Activated CD4-positive, alpha-beta T cell treated with anti-CD3 and anti-CD28 coated beads for 24 hours (primary cell): Measurements from ENCODE around the gene PRSS8.
"Not testable (repeated sequence)": the region's sequence is repeated elsewhere in the genome, so short reads cannot be mapped to it uniquely, and the experiment has no call there.

Experiments used
- DNase-seq, 2 donors: peaks; one replicate each; pipeline ENCODE4 v3.0.0-alpha.2; 2020; ENCODE audit warnings: low read depth in 2 of 2

The PRSS8 gene

GRCh38 chr16:31144418-31144817 is 8.9 kb upstream of the PRSS8 start:
- not testable (repeated sequence) for DNase-seq

GRCh38 chr16:31143694-31144148 is 8.2 kb upstream of the PRSS8 start:
- no peak for DNase-seq

GRCh38 chr16:31143011-31143693 is 7.6 kb upstream of the PRSS8 start:
- DNase-seq: no peak

- DNase-seq: peak; percentile 97 to 98
Observed at GRCh38 chr16:31142109-31143010, 6.8 kb upstream of the PRSS8 start.

- DNase-seq: no peak
Observed at GRCh38 chr16:31141489-31142108, 6.1 kb upstream of the PRSS8 start.

GRCh38 chr16:31141071-31141469 is 5.5 kb upstream of the PRSS8 start:
- DNase-seq: not testable (repeated sequence)

GRCh38 chr16:31138621-31139578 is 3.4 kb upstream of the PRSS8 start:
- DNase-seq: no peak

- DNase-seq: not testable (repeated sequence)
Observed at GRCh38 chr16:31136822-31137499, 1.4 kb upstream of the PRSS8 start.

- DNase-seq: no peak
Observed at GRCh38 chr16:31136287-31136662, 748 bp upstream of the PRSS8 start.

GRCh38 chr16:31134625-31135534 is 647 bp downstream of the PRSS8 start:
- DNase-seq: no peak

- DNase-seq: no peak
Observed at GRCh38 chr16:31134091-31134571, 1.4 kb downstream of the PRSS8 start.

GRCh38 chr16:31133046-31133501 is 2.5 kb downstream of the PRSS8 start:
- no peak for DNase-seq

GRCh38 chr16:31132303-31132979 is 3.1 kb downstream of the PRSS8 start:
- DNase-seq: no peak

- no peak for DNase-seq
Observed at GRCh38 chr16:31131841-31132271, 3.7 kb downstream of the PRSS8 start.

- no peak for DNase-seq
Observed at GRCh38 chr16:31131416-31131815, 4.1 kb downstream of the PRSS8 start.

- no peak for DNase-seq
Observed at GRCh38 chr16:31130899-31131298, 4.6 kb downstream of the PRSS8 start.

- DNase-seq: no peak
Observed at GRCh38 chr16:31130336-31130891, 5.1 kb downstream of the PRSS8 start.

- no peak for DNase-seq
Observed at GRCh38 chr16:31129568-31130335, 5.8 kb downstream of the PRSS8 start.
